ENCODE measurements around the gene BTBD17. TPM values are rescaled to one million over a fixed set of nuclear protein-coding genes. Genes with fewer than 3 reads are reported as not detected.

The BTBD17 gene, protein sequence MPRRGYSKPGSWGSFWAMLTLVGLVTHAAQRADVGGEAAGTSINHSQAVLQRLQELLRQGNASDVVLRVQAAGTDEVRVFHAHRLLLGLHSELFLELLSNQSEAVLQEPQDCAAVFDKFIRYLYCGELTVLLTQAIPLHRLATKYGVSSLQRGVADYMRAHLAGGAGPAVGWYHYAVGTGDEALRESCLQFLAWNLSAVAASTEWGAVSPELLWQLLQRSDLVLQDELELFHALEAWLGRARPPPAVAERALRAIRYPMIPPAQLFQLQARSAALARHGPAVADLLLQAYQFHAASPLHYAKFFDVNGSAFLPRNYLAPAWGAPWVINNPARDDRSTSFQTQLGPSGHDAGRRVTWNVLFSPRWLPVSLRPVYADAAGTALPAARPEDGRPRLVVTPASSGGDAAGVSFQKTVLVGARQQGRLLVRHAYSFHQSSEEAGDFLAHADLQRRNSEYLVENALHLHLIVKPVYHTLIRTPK
- total RNA-seq: not detected in 2 replicates

DNA sequence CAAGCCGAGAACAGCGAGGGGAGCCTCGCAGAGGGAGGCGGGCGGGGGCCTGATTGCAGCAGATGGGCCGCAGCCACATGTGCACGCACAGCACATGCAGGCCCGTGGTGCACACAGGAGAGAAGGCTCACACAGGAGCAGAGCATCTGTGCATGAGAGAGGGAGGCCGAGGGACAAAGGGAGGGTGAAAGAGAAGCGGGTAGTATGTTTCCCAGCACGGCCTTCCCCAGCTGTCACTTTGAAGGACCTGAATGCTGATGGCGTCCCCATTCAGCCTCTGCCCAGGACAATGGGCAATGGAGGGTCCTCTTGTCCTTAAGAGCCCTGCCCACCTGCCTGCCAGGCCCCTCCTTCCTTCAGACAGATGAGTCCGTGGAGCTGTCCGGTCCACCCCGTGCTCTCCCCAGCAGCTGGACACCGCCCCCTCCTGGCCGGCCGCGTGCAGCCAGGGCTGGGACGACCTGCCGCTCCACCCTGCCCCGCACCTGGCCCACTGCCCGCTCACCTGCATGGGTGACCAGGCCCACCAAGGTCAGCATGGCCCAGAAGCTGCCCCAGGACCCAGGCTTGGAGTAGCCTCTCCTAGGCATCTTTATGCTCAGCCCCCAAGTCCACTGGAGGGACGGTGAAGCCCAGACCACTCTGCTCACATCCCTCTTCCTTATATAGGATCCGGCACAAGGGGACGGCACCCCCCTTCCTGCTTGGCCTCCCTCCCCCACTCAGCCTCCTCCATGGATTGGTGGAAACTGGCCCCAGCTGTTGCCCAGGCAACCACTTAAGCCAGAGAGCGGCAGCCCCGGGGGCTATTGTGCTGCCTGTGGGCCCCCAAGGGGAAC lies at the start of gene BTBD17:
TSS of gene BTBD17 (minus strand) at position 639 of the 839 bp plus-strand sequence. CDS start at position 590, 49 bp downstream.

DNA sequence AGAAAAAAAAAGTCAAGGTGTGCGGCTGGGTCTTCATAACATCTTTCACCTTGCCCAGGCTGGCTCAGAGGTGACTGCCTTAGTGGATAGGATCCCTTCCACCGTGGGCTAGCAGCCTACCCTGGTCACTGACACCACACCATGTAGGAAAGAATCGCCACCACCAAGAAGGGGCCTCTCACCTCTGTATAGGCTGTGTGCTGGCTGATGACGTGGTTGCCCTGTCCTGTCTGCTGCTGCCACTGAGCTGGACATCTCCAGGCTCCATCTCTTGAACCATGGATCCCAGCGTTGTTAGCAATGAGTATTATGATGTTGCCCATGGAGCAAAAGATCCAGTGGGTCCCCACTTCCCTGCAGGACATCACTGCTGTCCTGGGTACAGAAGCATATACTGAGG lies 5.5 kb upstream of the BTBD17 start, which contains the start of gene GPR142:
TSS of gene GPR142 (plus strand) at position 301 of the 400 bp plus-strand sequence. CDS start 2,035 bp downstream, outside the sequence.

DNA sequence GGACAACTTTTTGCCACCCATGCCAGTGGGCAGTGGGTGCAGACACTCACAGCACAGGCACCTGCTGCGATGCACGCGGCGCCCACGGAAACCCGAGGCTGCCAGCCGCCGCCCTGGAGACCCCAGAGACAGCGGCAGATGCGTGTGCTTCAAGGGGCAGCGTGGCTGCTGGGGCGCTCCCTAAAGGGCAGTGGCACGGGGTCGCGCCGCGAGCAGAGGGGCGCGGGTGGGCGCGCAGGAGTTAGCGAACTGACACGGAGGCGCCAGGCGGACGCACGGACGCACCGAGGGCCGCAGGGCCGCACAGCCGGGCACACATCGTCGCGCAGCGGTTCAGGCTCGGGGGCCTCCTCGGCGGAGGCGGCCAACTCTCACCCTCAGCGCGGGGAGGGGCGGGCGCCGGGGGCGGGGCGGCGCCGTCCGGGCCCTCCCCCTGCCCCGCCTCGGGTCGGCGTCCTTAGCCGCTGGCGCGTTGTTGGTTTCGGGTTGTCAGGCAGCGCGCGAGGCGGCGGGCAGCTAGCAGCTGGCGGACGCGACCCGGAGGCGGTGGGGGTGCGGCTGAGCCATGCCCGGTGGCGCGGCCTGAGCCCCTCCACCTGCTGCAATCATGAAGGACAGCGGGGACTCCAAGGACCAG lies 35.8 kb downstream of the BTBD17 start, which contains the start of gene KIF19:
TSS of gene KIF19 (plus strand) at position 484 of the 637 bp plus-strand sequence. CDS start at position 608, 124 bp downstream.

Other genes starting within 250 kb of the BTBD17 start
- 1,145 and 1,229 TPM in 2 replicates for gene RPL38, start 158.2 kb downstream of the BTBD17 start, total RNA-seq
- 1.8 TPM in 2 replicates for gene TTYH2, start 148.3 kb downstream of the BTBD17 start, total RNA-seq
- not detected in 2 replicates for gene DNAI2, start 87.6 kb downstream of the BTBD17 start, total RNA-seq
- not detected in 2 replicates for gene KIF19, start 35.6 kb downstream of the BTBD17 start, total RNA-seq
- gene GPR142, start 5.6 kb upstream of the BTBD17 start, total RNA-seq: 0.26 TPM in 1 of 2 replicates, not detected in the other
- 13.8 and 15.0 TPM in 2 replicates for gene GPRC5C, start 70.2 kb upstream of the BTBD17 start, total RNA-seq
- gene CD300A, start 104.8 kb upstream of the BTBD17 start, total RNA-seq: not detected in 2 replicates
- gene CD300LB, start 169.6 kb upstream of the BTBD17 start, total RNA-seq: not detected in 2 replicates
- not detected in 2 replicates for gene CD300C, start 184.2 kb upstream of the BTBD17 start, total RNA-seq
- not detected in 2 replicates for gene CD300H, start 205.6 kb upstream of the BTBD17 start, total RNA-seq
- not detected in 2 replicates for gene CD300LD, start 230.4 kb upstream of the BTBD17 start, total RNA-seq

Measured in smooth muscle cell of the pulmonary artery (primary cell).